Loucy (cell line): ENCODE results near the gene TACC2.

Experiments
- EZH2phosphoT487 ChIP-seq: fragments of 200-600 bp; IDR thresholded peaks from 2 replicates; pipeline ENCODE4 v1.6.1; 2018; ENCODE audit warnings: antibody characterized with exemption, mild to moderate bottlenecking, moderate library complexity, borderline replicate concordance
- TF ChIP-seq, protein P1 (sequence below): fragments of 200-600 bp; sonication (generic); conservative IDR thresholded peaks from 2 replicates; pipeline ENCODE4 v1.5.1; 2014; ENCODE audit warnings: mild to moderate bottlenecking, antibody characterized with exemption, low read length

DNA sequence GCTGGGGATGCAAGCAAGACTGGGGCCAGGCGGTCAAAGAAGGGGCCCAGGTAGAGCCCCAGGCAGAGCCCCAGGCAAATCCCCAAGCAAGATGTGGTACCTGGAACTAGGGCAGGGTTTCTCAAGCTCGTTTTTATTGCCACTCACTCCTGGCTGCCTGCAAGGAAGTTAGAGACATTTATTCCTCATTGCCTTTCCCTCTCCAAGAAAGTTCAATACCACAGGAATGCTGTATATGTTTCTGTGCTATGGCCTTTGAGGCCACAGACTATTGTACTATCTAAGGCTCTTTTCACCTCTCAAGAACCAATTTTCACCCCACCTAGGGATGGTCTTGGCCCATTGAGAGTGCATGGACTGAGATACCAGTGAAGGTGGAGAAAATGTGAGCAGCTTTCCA is 71.3 kb downstream of the TACC2 start:
- TF ChIP-seq, protein P1, sequence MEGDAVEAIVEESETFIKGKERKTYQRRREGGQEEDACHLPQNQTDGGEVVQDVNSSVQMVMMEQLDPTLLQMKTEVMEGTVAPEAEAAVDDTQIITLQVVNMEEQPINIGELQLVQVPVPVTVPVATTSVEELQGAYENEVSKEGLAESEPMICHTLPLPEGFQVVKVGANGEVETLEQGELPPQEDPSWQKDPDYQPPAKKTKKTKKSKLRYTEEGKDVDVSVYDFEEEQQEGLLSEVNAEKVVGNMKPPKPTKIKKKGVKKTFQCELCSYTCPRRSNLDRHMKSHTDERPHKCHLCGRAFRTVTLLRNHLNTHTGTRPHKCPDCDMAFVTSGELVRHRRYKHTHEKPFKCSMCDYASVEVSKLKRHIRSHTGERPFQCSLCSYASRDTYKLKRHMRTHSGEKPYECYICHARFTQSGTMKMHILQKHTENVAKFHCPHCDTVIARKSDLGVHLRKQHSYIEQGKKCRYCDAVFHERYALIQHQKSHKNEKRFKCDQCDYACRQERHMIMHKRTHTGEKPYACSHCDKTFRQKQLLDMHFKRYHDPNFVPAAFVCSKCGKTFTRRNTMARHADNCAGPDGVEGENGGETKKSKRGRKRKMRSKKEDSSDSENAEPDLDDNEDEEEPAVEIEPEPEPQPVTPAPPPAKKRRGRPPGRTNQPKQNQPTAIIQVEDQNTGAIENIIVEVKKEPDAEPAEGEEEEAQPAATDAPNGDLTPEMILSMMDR, result no peak
- no peak for TF ChIP-seq EZH2phosphoT487
